SK-N-SH (cell line): ENCODE data around the gene MAX. TPM values are rescaled to one million over a fixed set of nuclear protein-coding genes. Genes with fewer than 3 reads are reported as not detected.
A peak's percentile ranks its signal among the peaks of the same experiment; 100 is the strongest.

Experiments
- CTCF ChIA-PET: fragments of 300-600, 350-600 bp; formaldehyde crosslinking; extraction: SDS; loops from one replicate; lab custom pipeline; 2021; lab: Yijun Ruan, JAX
- POLR2A ChIA-PET: fragments of 350-600 bp; sonication (Branson Sonifier 250); formaldehyde crosslinking; extraction: SDS; loops from one replicate; lab custom pipeline; 2020; ENCODE audit warnings: antibody characterized with exemption, inconsistent platforms; lab: Yijun Ruan, JAX
- DNase-seq: peaks from one replicate; pipeline ENCODE4 v3.0.0; 2012
- H2AFZ ChIP-seq: fragments of 200-600 bp; sonication (generic); 2 replicates; pipeline ENCODE4 v1.8.1; 2016; ENCODE audit warnings: antibody characterized with exemption, mild to moderate bottlenecking, low read depth
- H3F3A ChIP-seq: fragments of 200-600 bp; sonication (generic); replicated peaks from 2 replicates; pipeline ENCODE3; 2016; ENCODE audit warnings: antibody characterized with exemption, mild to moderate bottlenecking; ENCODE audit not compliant: insufficient read depth
- H3K27ac ChIP-seq, 2 experiments: fragments of 200-500 bp in 1 of 2; fragments of 200-600 bp in 1 of 2; sonication (Bioruptor generic) in 1 of 2; sonication (generic), shearing (Covaris generic) in 1 of 2; 2 replicates each; pipeline versions ENCODE4 v1.5.1 to v1.6.1; 2014 to 2016; ENCODE audit warnings: low read depth in 2 of 2, inconsistent platforms in 1 of 2, low read length in 1 of 2, mild to moderate bottlenecking in 1 of 2, mixed read lengths in 1 of 2
- H3K27me3 ChIP-seq: fragments of 200-600 bp; sonication (generic), shearing (Covaris generic); 2 replicates; pipeline ENCODE4 v1.6.1; 2016; ENCODE audit warnings: mixed run types; ENCODE audit not compliant: insufficient read depth
- H3K36me3 ChIP-seq, 2 experiments: fragments of 200-500 bp in 1 of 2; fragments of 200-600 bp in 1 of 2; sonication (Bioruptor generic) in 1 of 2; sonication (generic) in 1 of 2; replicated peaks in 1 of 2; 2 replicates each; pipeline versions ENCODE3 to v1.5.1; 2014 to 2016; ENCODE audit warnings: low read length in 1 of 2, mild to moderate bottlenecking in 1 of 2; ENCODE audit not compliant: insufficient read depth in 2 of 2, control insufficient read depth in 1 of 2
- H3K4me1 ChIP-seq, 2 experiments: fragments of 200-500 bp in 1 of 2; fragments of 200-600 bp in 1 of 2; sonication (Bioruptor generic) in 1 of 2; sonication (generic), shearing (Covaris generic) in 1 of 2; 2 replicates each; pipeline versions ENCODE4 v1.5.1 to v1.6.1; 2014 to 2016; ENCODE audit warnings: low read depth in 1 of 2, low read length in 1 of 2, mixed run types in 1 of 2; ENCODE audit not compliant: insufficient read depth in 2 of 2, control insufficient read depth in 1 of 2
- H3K4me2 ChIP-seq: fragments of 200-600 bp; sonication (generic), shearing (Covaris generic); 2 replicates; pipeline ENCODE4 v1.6.1; 2017; ENCODE audit warnings: mixed run types
- H3K4me3 ChIP-seq, 2 experiments: fragments of 200-500 bp in 1 of 2; fragments of 200-600 bp in 1 of 2; sonication (Bioruptor generic) in 1 of 2; sonication (generic), shearing (Covaris generic) in 1 of 2; 2 replicates each; pipeline versions ENCODE4 v1.5.1 to v1.8.1; 2014 to 2016; ENCODE audit warnings: low read depth in 2 of 2, inconsistent platforms in 1 of 2, low read length in 1 of 2, mild to moderate bottlenecking in 1 of 2, mixed read lengths in 1 of 2, moderate library complexity in 1 of 2
- H3K79me2 ChIP-seq: fragments of 200-600 bp; sonication (generic); 2 replicates; pipeline ENCODE4 v1.8.1; 2017; ENCODE audit warnings: mild to moderate bottlenecking; ENCODE audit not compliant: insufficient read depth
- H3K9ac ChIP-seq: fragments of 200-600 bp; sonication (generic); 2 replicates; pipeline ENCODE4 v1.6.1; 2017; ENCODE audit warnings: mixed run types
- H3K9me2 ChIP-seq: fragments of 200-600 bp; sonication (generic); 2 replicates; pipeline ENCODE4 v1.6.1; 2017; ENCODE audit warnings: mixed run types
- H3K9me3 ChIP-seq: fragments of 200-600 bp; sonication (generic); 2 replicates; pipeline ENCODE4 v1.6.1; 2017; ENCODE audit warnings: mixed run types, mild to moderate bottlenecking, moderate library complexity
- H4K20me1 ChIP-seq: fragments of 200-600 bp; sonication (generic); 2 replicates; pipeline ENCODE4 v1.6.1; 2017; ENCODE audit warnings: mild to moderate bottlenecking, mixed run types; ENCODE audit not compliant: insufficient read depth
- CTCF ChIP-seq: fragments of 200-600 bp; sonication (generic); IDR thresholded peaks from 2 replicates; pipeline ENCODE4 v1.6.1; 2017; ENCODE audit warnings: antibody characterized with exemption, mild to moderate bottlenecking, moderate library complexity
- EP300 ChIP-seq, 2 experiments: IDR thresholded peaks; 2 replicates each; pipeline versions ENCODE4 v1.4.0 to v1.6.1; 2012; ENCODE audit warnings: borderline replicate concordance in 1 of 2, low read depth in 1 of 2, low read length in 1 of 2
- FOSL2 ChIP-seq: IDR thresholded peaks from 2 replicates; pipeline ENCODE4 v1.4.0; 2012; ENCODE audit warnings: low read depth, mild to moderate bottlenecking, moderate library complexity, borderline replicate concordance
- FOXM1 ChIP-seq: IDR thresholded peaks from 2 replicates; pipeline ENCODE4 v1.4.0; 2012; ENCODE audit warnings: low read depth, mild to moderate bottlenecking
- GATA2 ChIP-seq: sonication (generic); formaldehyde crosslinking; IDR thresholded peaks from 2 replicates; pipeline ENCODE4 v1.5.0; 2020; ENCODE audit warnings: mild to moderate bottlenecking, missing genetic modification reagents
- IRF3 ChIP-seq: fragments of 150-350 bp; IDR thresholded peaks from 2 replicates; pipeline ENCODE4 v1.6.1; 2016; ENCODE audit warnings: mild to moderate bottlenecking, low read depth, low read length
- JUND ChIP-seq: IDR thresholded peaks from 2 replicates; pipeline ENCODE4 v1.4.0; 2012
- MEF2A ChIP-seq: IDR thresholded peaks from 2 replicates; pipeline ENCODE4 v1.4.0; 2012; ENCODE audit warnings: low read depth, borderline replicate concordance
- NFIC ChIP-seq: IDR thresholded peaks from 2 replicates; pipeline ENCODE4 v1.4.0; 2012; ENCODE audit warnings: borderline replicate concordance
- NRF1 ChIP-seq: IDR thresholded peaks from 2 replicates; pipeline ENCODE4 v1.6.1; 2012; ENCODE audit warnings: low read depth, mild to moderate bottlenecking, low read length
- POLR2AphosphoS5 ChIP-seq: IDR thresholded peaks from 2 replicates; pipeline ENCODE4 v1.6.1; 2012; ENCODE audit warnings: low read depth, low read length
- RAD21 ChIP-seq: IDR thresholded peaks from 2 replicates; pipeline ENCODE4 v1.6.1; 2012; ENCODE audit warnings: mild to moderate bottlenecking, low read length
- RCOR1 ChIP-seq: fragments of 150-350 bp; IDR thresholded peaks from 2 replicates; pipeline ENCODE4 v1.6.1; 2017; ENCODE audit warnings: antibody characterized with exemption, low read length
- REST ChIP-seq: IDR thresholded peaks from 2 replicates; pipeline ENCODE4 v1.6.1; 2012; ENCODE audit warnings: mild to moderate bottlenecking, low read depth, low read length, moderate library complexity
- RXRA ChIP-seq: IDR thresholded peaks from 2 replicates; pipeline ENCODE4 v1.4.0; 2012; ENCODE audit warnings: low read depth, mild to moderate bottlenecking, borderline replicate concordance
- SMC3 ChIP-seq: IDR thresholded peaks from 2 replicates; pipeline ENCODE4 v1.6.1; 2012; ENCODE audit warnings: low read depth, low read length, improper control_type of control experiment
- TEAD4 ChIP-seq: IDR thresholded peaks from 2 replicates; pipeline ENCODE4 v1.4.0; 2012; ENCODE audit warnings: mild to moderate bottlenecking, borderline replicate concordance; ENCODE audit not compliant: insufficient read depth
- USF1 ChIP-seq: IDR thresholded peaks from 2 replicates; pipeline ENCODE4 v1.4.0; 2012; ENCODE audit warnings: low read depth, borderline replicate concordance
- USF2 ChIP-seq: fragments of 150-350 bp; IDR thresholded peaks from 2 replicates; pipeline ENCODE4 v1.6.1; 2017; ENCODE audit warnings: antibody characterized with exemption, low read length, low read depth, borderline replicate concordance
- ZBTB33 ChIP-seq: IDR thresholded peaks from 2 replicates; pipeline ENCODE4 v1.4.0; 2012; ENCODE audit warnings: low read depth, borderline replicate concordance
- WGBS: methylation state at CpG from one replicate; pipeline ENCODE4 v1.1.6; 2017; ENCODE audit warnings: low lambda C conversion rate; 5-methylcytosine and 5-hydroxymethylcytosine counted together
- polyA plus RNA-seq, 3 experiments: library from polyadenylated mRNA; depleted of rRNA; stranded (reverse); fragments of >200 nt; gene quantifications; 2 replicates each; pipeline ENCODE4 v1.2.3, GENCODE V29; 2012

MAX gene
- polyA plus RNA-seq (2012; rRNA removed), result 96.2 and 103 TPM in 2 replicates
- 80.6 and 81.0 TPM in 2 replicates for polyA plus RNA-seq (2012; cell fraction: cytosol; rRNA removed)
- 54.8 and 68.4 TPM in 2 replicates for polyA plus RNA-seq (2012; cell fraction: nucleus; rRNA removed)

- Histone ChIP-seq H3K36me3 (peaks cover 27 to 28% of the 10 kb centered on the region in 2 experiments), H3F3A (no peaks in the 10 kb centered on the region), H3K4me3 (peak within 1 kb of the TSS; percentile 92 to 95), H3K27ac (peak within 1 kb of the TSS; percentile 77 to 80), H3K9me2 (no peaks in the 10 kb centered on the region), H2AFZ (peak within 1 kb of the TSS; percentile 100), H3K4me2 (peak within 1 kb of the TSS; percentile 99), H3K27me3 (no peaks in the 10 kb centered on the region), H3K4me1 (peaks cover 5 to 22% of the 10 kb centered on the region in 2 experiments; a peak in 2 of 4 replicates), H3K9ac (peak within 1 kb of the TSS; percentile 90), H3K79me2 (peaks cover 42% of the 10 kb centered on the region), H4K20me1 (no peaks in the 10 kb centered on the region; the same call in 1 of the 2 replicates), H3K9me3 (no peaks in the 10 kb centered on the region)
- ChIA-PET POLR2A (interaction anchor here (0.6 to 1.0 kb wide), 2 partner anchors 209 to 562 kb away, joined by 3 read pairs; partner anchors contain the start of gene HSPA2), CTCF (interaction anchor here (0.8 to 1.7 kb wide), 3 partner anchors 9 to 143 kb away, joined by 3 to 4 read pairs (median 3); no protein-coding TSS in a partner anchor)
- DNase-seq, result peak; percentile 97
- 3% methylated on average over 36 of the region's 61 CpGs for whole genome bisulfite sequencing
- TF ChIP-seq FOSL2 (no peak), MEF2A (no peak), GATA2 (no peak), RXRA (no peak), NFIC (no peak), SMC3 (no peak), EP300 (IDR thresholded peaks at IDR 0.05; ENCODE audit: borderline replicate concordance in 1 of 2, low read depth in 1 of 2, low read length in 1 of 2) (no peak), USF1 (peak; percentile 98), TEAD4 (no peak), NRF1 (peak; percentile 66), CTCF (no peak), RCOR1 (peak; percentile 27; the same call in 1 of the 2 replicates), FOXM1 (no peak), REST (no peak), RAD21 (no peak), USF2 (peak; percentile 94), POLR2AphosphoS5 (peak; percentile 80), ZBTB33 (no peak), JUND (no peak), IRF3 (no peak)
Measured at GRCh38 chr14:65102441-65103149, at the start of gene MAX. Gene MAX (minus strand): TSS chr14:65102517. CDS start chr14:65102339, 178 bp downstream.
